Left ventricle myocardium inferior (tissue), 1 donor: Measurements from ENCODE around the gene CDCA3. TPM values are rescaled to one million over a fixed set of nuclear protein-coding genes. Genes with fewer than 3 reads are reported as not detected.

Experiments used
- DNase-seq: peaks from one replicate; pipeline ENCODE4 v3.0.0-alpha.2; 2020
- H3K27ac ChIP-seq: fragments of 200-600 bp; replicated peaks from 2 replicates; pipeline ENCODE4 v1.8.0; 2021
- H3K27me3 ChIP-seq: fragments of 200-600 bp; 2 replicates; pipeline ENCODE4 v1.8.0; 2021; ENCODE audit warnings: low read depth
- H3K36me3 ChIP-seq: fragments of 200-600 bp; 2 replicates; pipeline ENCODE4 v1.8.0; 2021
- H3K4me1 ChIP-seq: fragments of 200-600 bp; 2 replicates; pipeline ENCODE4 v1.8.0; 2021
- H3K4me3 ChIP-seq: fragments of 200-600 bp; 2 replicates; pipeline ENCODE4 v1.8.0; 2021; ENCODE audit warnings: mild to moderate bottlenecking, moderate library complexity
- H3K9me3 ChIP-seq: fragments of 200-600 bp; replicated peaks from 2 replicates; pipeline ENCODE4 v1.8.0; 2021
- CTCF ChIP-seq: fragments of 200-600 bp; IDR thresholded peaks from 2 replicates; pipeline ENCODE4 v1.8.0; 2021; ENCODE audit warnings: antibody characterized with exemption, mild to moderate bottlenecking, borderline replicate concordance
- intact Hi-C: fragments of 100-400 bp; cut with micrococcal nuclease; formaldehyde crosslinking; loops from one replicate; pipeline ENCODE4 v1.11.0; 2022
- total RNA-seq: library from RNA; stranded (reverse); fragmentation: NEBNext Ultra II Directional; extraction: Animal tissue kit (Norgen Biotek cat#: 25700); gene quantifications from one replicate; pipeline ENCODE4 v1.2.1, GENCODE V29; 2021
- donor health status: DM: no; HTN: yes; CAD: no; lungs with severe emphysema.

The CDCA3 gene
- total RNA-seq, 1 donor from 2014 or later = 0.55 TPM

- Histone ChIP-seq H3K9me3 (no peaks in the 10 kb centered on the region), H3K27ac (no peak overlapping the region), H3K4me1 (peaks cover 12% of the 10 kb centered on the region), H3K36me3 (peaks cover 69% of the 10 kb centered on the region), H3K27me3 (no peaks in the 10 kb centered on the region), H3K4me3 (no peak overlapping the region)
- intact Hi-C loops = no loop called here
- TF ChIP-seq CTCF = no peak
- DNase-seq = no peak
These were observed 11.9 kb upstream of the CDCA3 start for GRCh38 chr12:6863033-6863432.

GRCh38 chr12:6861391-6861790 is 10.3 kb upstream of the CDCA3 start:
- intact Hi-C loops = no loop called here
- Histone ChIP-seq H3K9me3 (no peaks in the 10 kb centered on the region), H3K36me3 (peaks cover 85% of the 10 kb centered on the region), H3K4me3 (no peak overlapping the region), H3K27ac (no peak overlapping the region), H3K4me1 (no peaks in the 10 kb centered on the region), H3K27me3 (no peaks in the 10 kb centered on the region)
- TF ChIP-seq CTCF = no peak
- no peak for DNase-seq

- Histone ChIP-seq H3K27ac (no peak overlapping the region), H3K4me3 (no peak overlapping the region), H3K27me3 (no peaks in the 10 kb centered on the region), H3K4me1 (no peaks in the 10 kb centered on the region), H3K36me3 (peaks cover 90% of the 10 kb centered on the region), H3K9me3 (no peaks in the 10 kb centered on the region)
- DNase-seq = no peak
- intact Hi-C loops = no loop called here
- TF ChIP-seq CTCF = no peak
These were observed 9.9 kb upstream of the CDCA3 start for GRCh38 chr12:6860942-6861341.

GRCh38 chr12:6860116-6860515 is 9.0 kb upstream of the CDCA3 start:
- Histone ChIP-seq H3K27ac (no peak overlapping the region), H3K4me3 (no peak overlapping the region), H3K9me3 (no peaks in the 10 kb centered on the region), H3K27me3 (no peaks in the 10 kb centered on the region), H3K36me3 (peaks cover 98% of the 10 kb centered on the region), H3K4me1 (no peaks in the 10 kb centered on the region)
- TF ChIP-seq CTCF = no peak
- intact Hi-C loops = no loop called here
- no peak for DNase-seq

GRCh38 chr12:6858799-6859198 is 7.7 kb upstream of the CDCA3 start:
- H3K27ac ChIP-seq = no peak overlapping the region
- H3K9me3 ChIP-seq = no peaks in the 10 kb centered on the region
- H3K27me3 ChIP-seq = no peaks in the 10 kb centered on the region
- TF ChIP-seq CTCF = no peak
- no peak overlapping the region for H3K4me3 ChIP-seq
- peaks cover 1% of the 10 kb centered on the region for H3K4me1 ChIP-seq
- no peak for DNase-seq
- intact Hi-C loops = no loop called here
- H3K36me3 ChIP-seq = peaks cover 89% of the 10 kb centered on the region

GRCh38 chr12:6855322-6855721 is 4.2 kb upstream of the CDCA3 start:
- intact Hi-C loops = no loop called here
- no peak for TF ChIP-seq CTCF
- Histone ChIP-seq H3K4me1 (peaks cover 24% of the 10 kb centered on the region), H3K36me3 (peaks cover 55% of the 10 kb centered on the region), H3K27me3 (no peaks in the 10 kb centered on the region), H3K4me3 (no peak overlapping the region), H3K27ac (no peak overlapping the region), H3K9me3 (no peaks in the 10 kb centered on the region)
- no peak for DNase-seq
